Measurements from ENCODE around the gene ROBO4. TPM values are rescaled to one million over a fixed set of nuclear protein-coding genes. Genes with fewer than 3 reads are reported as not detected.

ROBO4 gene
- total and polyA plus RNA-seq, 2 experiments from 2014 or later = not detected

DNA sequence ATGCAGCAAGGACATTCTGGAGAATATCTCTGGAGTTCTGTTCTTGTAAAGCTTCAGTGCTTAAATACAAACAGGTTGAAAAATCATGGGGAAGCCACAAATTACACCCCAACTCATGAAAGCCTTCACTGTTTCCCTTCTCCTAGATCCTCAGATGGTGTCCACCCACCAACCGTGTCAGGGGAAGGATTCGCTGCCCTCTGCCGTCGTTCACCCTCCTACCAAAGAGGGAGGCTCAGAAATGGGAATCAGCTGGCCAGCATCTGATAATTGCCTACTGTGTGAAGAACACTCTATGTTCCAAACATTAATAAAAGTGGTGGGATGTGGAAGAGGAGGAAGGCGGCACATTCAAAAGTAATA is 45.6 kb upstream of the ROBO4 start:
- H3K9me2 ChIP-seq (ENCODE audit: insufficient read depth) = no peaks in the 10 kb centered on the region
- H3K36me3 ChIP-seq (ENCODE audit: insufficient read depth) = no peaks in the 10 kb centered on the region
- H3K4me3 ChIP-seq = no peak overlapping the region
- H4K20me1 ChIP-seq (replicated peaks; ENCODE audit: insufficient read depth) = no peaks in the 10 kb centered on the region
- H3F3A ChIP-seq (replicated peaks; ENCODE audit: low read depth) = no peaks in the 10 kb centered on the region
- TF ChIP-seq ETS1 (IDR thresholded peaks at IDR 0.05) (no peak), ZNF331 (CRISPR knock-in tag; IDR thresholded peaks at IDR 0.05; ENCODE audit: low read depth) (no peak), NANOG (IDR thresholded peaks at IDR 0.05; ENCODE audit: borderline replicate concordance) (no peak), ZNF114 (CRISPR knock-in tag; IDR thresholded peaks at IDR 0.05) (no peak), REST (IDR thresholded peaks at IDR 0.05; ENCODE audit: unreplicated experiment) (no peak)
- H2AFZ ChIP-seq = no peak overlapping the region
- Mint-ChIP-seq H3K4me1 (no peaks in the 10 kb centered on the region), H3K27me3 (ENCODE audit: insufficient read depth, low read depth, poor library complexity) (peaks cover 2% of the 10 kb centered on the region), H3K27ac (no peak overlapping the region), H3K4me3 (no peak overlapping the region), H3K36me3 (ENCODE audit: low read depth) (no peaks in the 10 kb centered on the region), H3K9me3 (no peaks in the 10 kb centered on the region; the same call in 2 of the 3 replicates)
- no peaks in the 10 kb centered on the region for H3K4me1 ChIP-seq (ENCODE audit: insufficient read depth)
- H3K27ac ChIP-seq (ENCODE audit: low read depth) = no peak overlapping the region
- no peaks in the 10 kb centered on the region for H3K27me3 ChIP-seq (ENCODE audit: insufficient read depth)
- DNase-seq (ENCODE audit: low spot score) (no peak), ATAC-seq (no peak)
- H3K79me2 ChIP-seq (replicated peaks; ENCODE audit: insufficient read depth) = no peaks in the 10 kb centered on the region
- no peak overlapping the region for H3K4me2 ChIP-seq

DNA sequence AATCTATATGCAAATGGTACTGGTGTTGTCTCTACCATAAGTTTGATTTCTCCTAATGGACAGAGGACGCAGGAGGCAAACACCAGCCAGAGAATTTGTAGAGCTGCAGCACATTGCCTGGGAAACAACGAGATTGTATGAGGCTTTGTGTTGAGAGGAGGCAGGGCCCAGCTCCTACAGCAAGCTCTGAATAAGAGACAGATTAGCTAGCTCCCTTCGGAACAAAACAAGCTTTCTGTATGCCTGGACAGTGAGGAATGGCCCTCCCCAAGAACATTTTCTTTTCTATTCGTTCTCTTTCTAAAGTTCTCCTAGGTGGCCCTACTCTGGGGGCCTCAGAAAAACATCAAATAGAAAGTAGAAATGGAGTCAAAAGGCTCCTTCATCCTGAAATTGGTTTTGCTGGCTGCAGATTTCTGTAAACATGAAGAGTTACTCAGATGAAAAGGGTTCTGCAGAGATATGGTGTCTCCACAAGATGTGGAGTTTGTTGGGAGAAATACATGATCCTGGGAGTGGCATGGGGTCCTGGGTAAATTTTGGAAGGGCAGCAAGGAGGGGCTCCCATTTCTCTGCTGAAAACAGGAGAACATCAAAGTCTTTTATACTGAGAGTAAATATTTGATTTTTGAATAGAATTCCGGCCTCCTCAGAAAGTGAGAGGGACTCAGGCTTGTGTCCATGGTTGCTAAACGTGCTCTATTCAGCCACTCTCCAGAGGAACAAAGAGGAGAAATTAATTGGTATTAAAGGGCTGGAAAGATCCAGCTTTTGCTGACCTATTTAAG is 45.0 kb upstream of the ROBO4 start:
- no peaks in the 10 kb centered on the region for H3K79me2 ChIP-seq (replicated peaks; ENCODE audit: insufficient read depth)
- ATAC-seq (no peak), DNase-seq (ENCODE audit: low spot score) (no peak)
- Mint-ChIP-seq H3K4me3 (no peak overlapping the region), H3K27ac (no peak overlapping the region), H3K4me1 (no peaks in the 10 kb centered on the region), H3K36me3 (ENCODE audit: low read depth) (no peaks in the 10 kb centered on the region), H3K9me3 (no peaks in the 10 kb centered on the region), H3K27me3 (ENCODE audit: insufficient read depth, low read depth, poor library complexity) (peaks cover 3% of the 10 kb centered on the region)
- no peaks in the 10 kb centered on the region for H3K36me3 ChIP-seq (ENCODE audit: insufficient read depth)
- no peaks in the 10 kb centered on the region for H3K4me1 ChIP-seq (ENCODE audit: insufficient read depth)
- H3K9me2 ChIP-seq (ENCODE audit: insufficient read depth) = no peaks in the 10 kb centered on the region
- H3K4me2 ChIP-seq = no peak overlapping the region
- H3F3A ChIP-seq (replicated peaks; ENCODE audit: low read depth) = no peaks in the 10 kb centered on the region
- H3K4me3 ChIP-seq = no peak overlapping the region
- no peaks in the 10 kb centered on the region for H4K20me1 ChIP-seq (replicated peaks; ENCODE audit: insufficient read depth)
- H3K27ac ChIP-seq (ENCODE audit: low read depth) = no peak overlapping the region
- H3K27me3 ChIP-seq (ENCODE audit: insufficient read depth) = no peaks in the 10 kb centered on the region
- H2AFZ ChIP-seq = no peak overlapping the region
- no peak for TF ChIP-seq CREB1 (CRISPR knock-in tag; IDR thresholded peaks at IDR 0.05; ENCODE audit: low read depth)
- no peak for TF ChIP-seq REST (IDR thresholded peaks at IDR 0.05; ENCODE audit: unreplicated experiment)
- no peak for TF ChIP-seq EZH2 (IDR thresholded peaks at IDR 0.05; ENCODE audit: low read depth, unreplicated experiment)
- TF ChIP-seq POLR2AphosphoS5 (IDR thresholded peaks at IDR 0.05; ENCODE audit: low read depth) = no peak
- TF ChIP-seq NANOG (IDR thresholded peaks at IDR 0.05; ENCODE audit: borderline replicate concordance) = no peak
